GM19455 (cell line): ENCODE results near the gene CNOT4.
"Not testable (repeated sequence)": the region's sequence is repeated elsewhere in the genome, so short reads cannot be mapped to it uniquely, and the experiment has no call there.

Source experiments
- ATAC-seq: cut with Tn5 transposase; IDR thresholded peaks from one replicate; pipeline ENCODE4 v1.9.1; 2021; ENCODE audit not compliant: unreplicated experiment

CNOT4 gene

GRCh38 chr7:135459951-135460567 is 49.8 kb downstream of the CNOT4 start:
- ATAC-seq, result no peak

DNA sequence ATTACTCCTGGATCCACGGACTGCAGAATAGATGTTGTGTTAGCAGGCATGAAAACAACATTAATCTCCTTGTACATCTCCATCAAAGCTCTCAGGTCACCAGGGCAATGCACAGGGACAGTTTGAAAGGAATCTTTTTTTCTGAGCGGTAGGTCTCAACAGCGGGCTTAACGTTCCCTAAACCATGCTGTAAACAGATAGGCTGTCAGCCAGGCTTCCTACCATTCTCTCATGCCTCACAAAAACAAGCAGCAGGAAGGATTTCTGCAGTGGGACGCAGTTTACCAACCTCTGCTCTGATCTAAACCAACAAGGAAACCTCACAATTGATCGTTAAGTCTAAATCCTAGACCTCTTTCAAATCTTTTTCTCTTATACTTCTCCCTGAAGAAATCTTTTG is 50.8 kb downstream of the CNOT4 start:
- ATAC-seq, result no peak

DNA sequence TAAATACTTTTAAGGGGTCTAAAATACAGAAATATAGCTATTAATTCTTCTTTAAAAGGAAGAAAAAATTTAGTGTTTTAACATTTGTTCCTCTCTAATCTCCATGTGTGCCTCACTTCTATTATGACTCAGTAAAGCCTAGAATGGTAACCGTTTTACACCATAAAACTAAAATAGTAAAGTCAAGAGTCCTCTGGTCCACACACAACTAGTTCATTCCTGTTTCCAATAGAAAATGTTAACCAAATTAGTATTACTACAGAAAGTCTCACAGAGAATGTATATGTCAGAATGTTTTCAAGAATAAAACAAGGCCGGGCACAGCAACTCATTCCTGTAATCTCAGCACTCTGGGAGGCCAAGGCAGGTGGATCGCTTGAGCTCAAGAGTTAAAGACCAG is 55.8 kb downstream of the CNOT4 start:
- peak; percentile 67 for ATAC-seq

GRCh38 chr7:135449436-135449835 is 60.5 kb downstream of the CNOT4 start:
- ATAC-seq, result no peak

DNA sequence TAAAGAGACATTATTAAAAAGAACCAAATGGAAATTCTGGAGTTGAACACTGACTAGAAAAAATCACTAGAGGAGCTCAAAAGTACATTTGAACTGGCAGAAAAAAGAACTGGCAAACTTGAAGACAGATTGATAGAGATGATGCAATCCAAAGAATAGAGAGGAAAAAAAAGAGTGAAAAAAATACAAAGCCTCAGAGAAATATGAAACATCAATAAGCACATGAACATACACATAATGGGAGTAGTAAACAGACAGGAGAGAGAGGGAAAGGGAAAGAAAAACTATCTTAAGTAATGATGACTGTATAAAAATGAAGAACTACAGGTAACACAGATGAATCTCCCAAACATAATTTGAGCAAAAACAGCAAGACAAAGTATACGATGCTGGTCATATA is 61.1 kb downstream of the CNOT4 start:
- no peak for ATAC-seq

- no peak for ATAC-seq
Observed at GRCh38 chr7:135447748-135448147, 62.2 kb downstream of the CNOT4 start.

DNA sequence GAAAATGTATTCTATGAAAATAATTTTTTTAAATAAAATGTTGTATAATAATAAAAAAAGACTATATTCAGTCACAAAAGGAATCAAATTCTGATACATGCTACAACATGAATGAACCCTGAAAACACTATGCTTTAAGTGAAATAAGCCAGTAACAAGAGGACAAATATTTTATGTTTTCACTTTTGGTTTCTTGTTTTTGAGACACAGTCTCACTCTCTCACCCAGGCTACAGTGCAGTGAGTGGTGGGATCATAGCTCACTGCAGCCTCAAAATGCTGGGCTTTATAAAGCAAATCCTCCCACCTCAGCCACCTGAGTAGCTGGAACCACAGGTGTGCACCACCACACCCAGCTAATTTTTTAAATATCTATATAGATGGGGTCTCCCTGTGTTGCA is 64.2 kb downstream of the CNOT4 start:
- ATAC-seq, result no peak

DNA sequence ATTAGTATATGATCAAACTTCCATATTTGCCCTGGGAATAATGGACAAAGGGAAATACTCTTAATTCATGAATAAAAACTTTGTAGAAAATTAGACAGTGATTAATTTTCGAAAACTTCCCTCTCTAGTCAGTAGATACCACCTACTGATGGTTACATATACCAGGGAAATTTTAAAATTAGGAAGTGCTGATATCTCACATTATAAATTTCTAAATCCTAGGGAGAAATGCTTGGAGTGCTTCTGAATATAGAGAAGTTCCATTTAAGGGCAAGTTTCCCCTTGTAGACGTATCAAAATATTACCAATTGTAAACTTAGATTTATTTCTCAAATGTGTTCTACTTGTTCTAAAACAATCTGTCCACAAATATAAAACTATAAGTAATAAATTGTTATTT is 64.6 kb downstream of the CNOT4 start:
- ATAC-seq, result not testable (repeated sequence)

GRCh38 chr7:135441791-135442190 is 68.1 kb downstream of the CNOT4 start:
- no peak for ATAC-seq

DNA sequence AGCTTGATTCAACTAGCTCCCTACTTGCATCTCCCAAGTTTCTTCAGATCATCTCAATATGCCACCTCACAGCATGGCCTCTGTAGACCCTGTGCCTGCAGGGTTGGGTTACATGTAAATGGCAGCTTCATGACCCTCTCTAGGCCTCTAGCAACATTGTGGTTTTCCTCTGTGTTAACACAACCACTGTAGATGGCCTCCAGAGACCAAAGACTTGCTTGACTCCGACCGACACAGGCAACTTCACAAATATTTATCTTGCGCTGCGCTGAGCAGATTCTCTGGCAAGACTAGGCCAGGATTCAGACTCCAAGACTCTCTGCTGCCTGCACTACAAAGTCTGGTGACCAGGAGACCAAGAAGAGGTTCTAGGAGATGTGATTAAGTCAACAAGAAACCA is 75.9 kb downstream of the CNOT4 start:
- no peak for ATAC-seq

- no peak for ATAC-seq
Observed at GRCh38 chr7:135430626-135431025, 79.3 kb downstream of the CNOT4 start.

GRCh38 chr7:135428879-135429278 is 81.0 kb downstream of the CNOT4 start:
- no peak for ATAC-seq

- no peak for ATAC-seq
Observed at GRCh38 chr7:135428011-135428410, 81.9 kb downstream of the CNOT4 start.

DNA sequence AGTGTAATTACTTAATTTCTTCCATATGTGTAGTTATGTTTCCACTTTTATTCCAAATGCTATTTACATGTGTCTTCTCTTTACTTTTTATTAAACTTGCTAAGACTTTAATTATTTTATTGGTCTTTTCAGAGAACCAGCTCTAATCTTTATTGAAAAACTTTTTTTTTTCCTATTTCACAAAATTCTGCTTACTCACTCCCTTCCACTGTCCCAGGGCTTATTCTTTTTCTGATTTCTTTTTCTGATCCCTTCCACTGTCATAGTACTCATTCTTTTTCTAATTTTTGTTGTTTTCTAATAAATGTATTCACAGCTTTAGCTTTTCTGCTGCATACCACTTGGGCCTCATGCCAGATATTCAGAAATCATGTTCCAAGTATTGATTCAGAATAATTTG is 82.7 kb downstream of the CNOT4 start:
- no peak for ATAC-seq

- ATAC-seq, result no peak
Observed at GRCh38 chr7:135425036-135425435, 84.9 kb downstream of the CNOT4 start.

- no peak for ATAC-seq
Observed at GRCh38 chr7:135420786-135421185, 89.1 kb downstream of the CNOT4 start.

GRCh38 chr7:135416431-135416830 is 93.5 kb downstream of the CNOT4 start:
- ATAC-seq, result no peak

DNA sequence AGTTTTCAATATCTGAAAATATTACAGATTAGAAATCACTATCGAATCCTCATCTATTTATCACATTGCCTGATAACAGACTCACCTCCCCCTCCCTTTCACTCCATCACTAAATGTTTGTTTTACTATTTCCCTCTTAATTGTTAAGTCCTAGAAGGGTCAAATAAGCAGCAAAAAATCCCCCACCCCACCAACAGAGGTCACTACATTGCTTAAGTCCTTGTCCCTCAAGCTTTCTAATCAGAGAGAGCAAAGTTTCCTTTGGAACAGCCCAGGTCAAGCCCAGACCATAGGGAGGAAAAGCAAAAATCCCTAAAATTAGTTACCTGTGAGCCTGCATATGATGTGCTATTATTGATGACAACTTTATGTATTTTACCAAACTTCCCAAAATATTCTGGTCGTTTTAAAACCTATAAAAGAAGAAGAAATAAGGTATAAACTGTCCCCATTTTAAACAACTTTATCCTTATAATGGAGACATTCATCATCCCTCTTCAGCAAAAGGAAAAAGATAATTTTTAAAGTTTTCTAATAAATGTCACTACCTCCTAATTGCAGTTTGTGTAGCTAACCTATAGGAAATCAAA is 95.0 kb downstream of the CNOT4 start:
- no peak for ATAC-seq

DNA sequence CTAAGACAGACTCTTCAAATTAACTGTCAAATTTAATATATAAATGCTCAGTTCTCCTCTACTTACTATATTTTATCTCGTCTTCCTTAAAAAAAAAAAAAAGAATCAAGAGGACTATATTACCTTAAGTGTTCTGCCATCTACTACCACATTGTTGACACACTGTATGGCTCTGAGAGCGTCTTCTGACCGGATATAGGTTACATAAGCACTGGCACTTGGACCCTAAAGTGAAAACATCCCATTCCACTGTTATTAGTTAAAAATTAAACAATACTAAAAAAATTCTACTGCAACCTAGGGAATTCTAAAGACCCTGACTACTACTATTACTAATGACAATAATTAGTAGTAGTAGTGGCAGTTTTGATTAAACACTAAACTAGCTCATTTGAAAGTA is 95.7 kb downstream of the CNOT4 start:
- no peak for ATAC-seq

- ATAC-seq, result no peak
Observed at GRCh38 chr7:135411098-135411497, 98.8 kb downstream of the CNOT4 start.

GRCh38 chr7:135410543-135410942 is 99.4 kb downstream of the CNOT4 start:
- no peak for ATAC-seq

DNA sequence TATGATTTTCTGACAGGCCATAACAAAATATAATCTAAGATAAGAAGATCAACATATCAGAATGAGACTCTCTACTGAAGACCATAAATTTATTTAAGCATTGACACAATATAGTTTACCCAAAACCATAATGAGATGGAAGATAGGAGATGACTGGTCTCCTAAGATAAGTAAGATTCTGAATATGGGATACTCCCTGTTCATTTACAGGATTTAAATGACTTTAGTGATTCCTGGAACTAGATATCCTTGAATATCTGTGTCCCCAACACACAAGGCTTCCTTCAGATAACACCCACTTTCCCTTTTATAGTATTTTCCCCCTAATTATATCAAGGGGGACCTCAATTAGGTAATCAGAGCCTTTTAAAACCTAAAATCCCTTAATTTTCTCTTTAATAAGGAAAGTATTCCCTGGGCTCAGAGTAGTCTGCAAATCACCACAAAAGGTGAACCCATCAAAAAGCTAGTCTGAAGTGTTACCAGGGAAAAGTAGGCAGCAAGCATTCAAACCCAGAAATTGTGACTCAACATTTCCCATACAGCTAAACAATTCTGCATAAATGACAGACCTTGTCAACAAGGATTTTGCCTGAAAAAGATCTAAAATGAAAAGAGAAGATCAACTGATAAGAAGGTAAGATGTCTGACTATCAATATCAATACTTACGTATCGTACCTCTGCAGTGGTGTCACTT is 99.9 kb downstream of the CNOT4 start:
- ATAC-seq, result no peak

- no peak for ATAC-seq
Observed at GRCh38 chr7:135407884-135408283, 102.0 kb downstream of the CNOT4 start.
